Myocyte (in vitro differentiated cells): ENCODE measurements around the gene TRUB2. TPM values are rescaled to one million over a fixed set of nuclear protein-coding genes. Genes with fewer than 3 reads are reported as not detected.
"Not testable (repeated sequence)": the region's sequence is repeated elsewhere in the genome, so short reads cannot be mapped to it uniquely, and the experiment has no call there.

Source experiments
- DNase-seq: peaks from one replicate; pipeline ENCODE4 v3.0.0-alpha.2; 2012; ENCODE audit warnings: low read depth
- total RNA-seq: library from RNA; depleted of rRNA; stranded (reverse); fragments of >200 nt; gene quantifications from 2 replicates; pipeline ENCODE4 v1.2.3, GENCODE V29; 2014

TRUB2 gene
- total RNA-seq, 1 donor from 2014 or later, result 13.2 TPM

GRCh38 chr9:128304136-128304970 is 17.9 kb downstream of the TRUB2 start:
- DNase-seq, result no peak

GRCh38 chr9:128298535-128299482 is 23.4 kb downstream of the TRUB2 start:
- DNase-seq, result no peak

- no peak for DNase-seq
Measured at GRCh38 chr9:128297221-128297773, 24.9 kb downstream of the TRUB2 start.

- no peak for DNase-seq
Measured at GRCh38 chr9:128296340-128297220, 25.7 kb downstream of the TRUB2 start.

DNA sequence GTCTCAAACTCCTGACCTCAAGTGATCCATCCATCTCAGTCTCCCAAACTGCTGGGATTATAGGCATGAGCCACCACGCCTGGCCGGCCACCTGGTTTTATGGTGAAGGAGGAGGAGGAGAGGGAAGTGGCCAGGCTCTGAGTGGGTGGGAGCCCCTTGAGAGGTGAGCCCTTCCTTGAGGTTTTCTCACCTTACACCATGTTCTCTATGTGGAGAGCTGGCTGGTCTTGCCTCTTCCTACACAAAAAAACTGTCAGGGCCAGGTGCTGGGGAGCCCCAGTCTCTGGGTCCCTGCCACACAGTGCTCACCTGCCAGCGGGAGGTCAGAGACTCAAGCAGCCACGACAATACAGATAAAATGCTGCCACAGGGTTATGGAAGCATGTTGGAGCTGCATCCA is 28.1 kb downstream of the TRUB2 start:
- DNase-seq, result no peak

DNA sequence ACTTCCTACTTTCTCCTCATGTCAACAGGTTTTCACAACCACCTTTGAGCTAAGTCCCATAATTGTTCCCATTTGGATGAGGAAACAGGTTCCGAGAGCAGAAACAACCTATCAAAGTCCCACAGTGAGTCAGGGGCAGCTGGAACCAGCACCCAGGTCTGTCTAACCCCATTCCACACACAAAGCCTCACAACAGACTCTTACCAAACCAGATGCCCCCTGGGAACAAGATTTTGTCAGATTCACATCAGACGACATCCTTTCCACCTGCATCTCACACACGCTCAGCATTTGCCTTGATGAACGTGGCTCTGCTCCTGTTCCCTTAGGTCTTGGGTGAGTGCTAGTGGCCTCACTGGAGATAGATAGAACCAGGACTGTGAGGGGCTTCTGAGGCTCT is 29.2 kb downstream of the TRUB2 start:
- no peak for DNase-seq

GRCh38 chr9:128292009-128292408 is 30.2 kb downstream of the TRUB2 start:
- no peak for DNase-seq

DNA sequence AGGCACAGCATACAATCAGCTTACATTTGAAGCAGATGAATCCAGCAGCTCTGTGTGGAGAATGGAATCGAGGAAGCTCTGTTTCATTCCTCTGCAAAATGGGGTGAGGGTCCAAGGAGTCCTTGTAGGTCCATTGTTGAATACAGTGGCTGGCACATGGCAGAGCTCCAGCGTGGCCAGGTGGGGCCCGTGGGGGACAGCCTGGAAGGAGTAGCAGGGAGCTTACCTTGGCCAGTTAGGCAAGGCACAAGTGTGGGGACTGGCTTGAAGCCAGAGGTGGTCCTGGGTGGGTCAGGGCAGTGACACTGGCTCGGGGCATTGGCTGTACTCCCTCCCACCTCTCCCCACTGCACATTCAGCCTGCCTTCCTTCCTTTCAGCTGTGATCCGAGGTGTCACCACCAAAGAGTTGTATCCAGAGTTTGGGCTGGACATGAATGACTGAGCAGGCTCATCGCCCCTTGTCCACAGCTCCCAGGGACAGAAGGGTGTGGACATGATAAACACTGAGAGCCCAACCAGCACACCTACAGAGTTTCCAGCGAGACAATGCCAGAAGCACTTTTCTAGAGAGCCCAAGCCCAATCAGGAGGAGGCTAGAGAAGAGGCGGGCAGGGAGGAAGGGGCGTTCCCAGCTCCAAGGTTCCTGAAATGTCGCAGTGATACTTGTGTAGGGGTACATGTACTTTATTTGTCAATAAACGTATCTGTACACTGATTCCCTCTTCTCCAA is 33.8 kb downstream of the TRUB2 start:
- DNase-seq, result no peak

DNA sequence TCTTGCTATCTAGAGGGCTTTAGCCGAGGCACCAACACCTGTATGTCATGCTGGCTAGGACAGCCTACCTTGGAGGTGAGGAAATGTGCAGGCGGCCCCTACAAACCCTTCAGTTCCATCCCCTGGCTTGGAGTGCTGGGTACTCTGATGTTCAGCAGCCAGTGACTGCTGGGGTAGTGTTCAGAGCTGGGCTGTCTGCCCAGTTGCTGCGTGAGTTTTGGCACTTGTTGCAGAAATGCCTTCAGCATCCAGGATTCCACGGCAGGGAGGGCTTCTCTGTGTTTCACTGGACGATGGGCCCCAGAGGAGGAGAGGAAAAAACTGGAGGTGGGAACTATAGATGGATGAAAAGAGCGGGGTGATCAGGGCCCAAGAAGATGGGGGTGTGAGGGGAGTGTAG is 35.8 kb downstream of the TRUB2 start:
- peak; percentile 32 for DNase-seq

GRCh38 chr9:128285033-128285784 is 37.0 kb downstream of the TRUB2 start:
- no peak for DNase-seq

DNA sequence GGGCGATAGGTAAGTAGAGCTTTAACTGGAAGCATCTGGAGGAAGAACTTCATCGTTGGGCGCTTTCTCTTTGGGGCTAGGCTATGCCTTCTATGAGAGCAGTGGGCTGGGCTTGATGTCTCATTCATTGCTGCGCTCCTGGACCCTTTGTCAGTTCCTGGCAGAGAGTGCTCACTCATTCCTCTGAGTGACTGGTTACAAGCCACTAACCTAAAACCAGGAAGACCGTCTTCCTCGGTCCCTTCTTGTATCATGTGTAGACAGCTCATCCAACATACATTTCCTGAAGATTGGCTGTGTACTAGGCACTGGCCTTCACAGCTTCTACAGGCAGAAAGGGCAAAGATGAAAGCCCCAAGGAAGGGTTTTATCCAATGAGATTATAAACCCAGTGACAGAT is 39.7 kb downstream of the TRUB2 start:
- no peak for DNase-seq

DNA sequence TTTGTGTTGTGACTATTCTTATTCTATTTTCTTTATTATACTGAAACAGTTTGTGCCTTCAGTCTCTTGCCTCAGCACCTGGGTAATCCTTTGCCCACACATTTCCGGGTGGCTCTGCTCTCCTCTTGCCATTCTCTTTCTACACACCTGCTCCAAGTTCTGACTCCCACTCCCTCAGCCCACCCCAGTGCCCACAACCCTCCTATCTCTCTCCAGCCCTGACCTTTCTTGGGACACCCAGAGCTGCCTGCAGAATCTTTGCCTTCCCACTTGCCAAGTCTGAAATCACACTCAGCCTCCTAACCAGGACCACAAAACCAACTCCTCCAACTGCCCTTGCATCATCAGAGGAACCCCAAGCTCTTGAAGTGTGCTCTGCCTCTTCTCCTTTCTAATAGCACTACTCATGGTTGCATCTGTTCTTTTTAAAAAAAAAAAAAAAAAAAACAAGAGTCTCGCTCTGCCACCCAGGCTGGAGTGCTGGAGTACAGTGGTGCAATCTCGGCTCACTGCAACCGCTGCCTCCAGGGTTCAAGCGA is 42.1 kb downstream of the TRUB2 start:
- no peak for DNase-seq

- not testable (repeated sequence) for DNase-seq
Measured at GRCh38 chr9:128279088-128280073, 42.9 kb downstream of the TRUB2 start.

DNA sequence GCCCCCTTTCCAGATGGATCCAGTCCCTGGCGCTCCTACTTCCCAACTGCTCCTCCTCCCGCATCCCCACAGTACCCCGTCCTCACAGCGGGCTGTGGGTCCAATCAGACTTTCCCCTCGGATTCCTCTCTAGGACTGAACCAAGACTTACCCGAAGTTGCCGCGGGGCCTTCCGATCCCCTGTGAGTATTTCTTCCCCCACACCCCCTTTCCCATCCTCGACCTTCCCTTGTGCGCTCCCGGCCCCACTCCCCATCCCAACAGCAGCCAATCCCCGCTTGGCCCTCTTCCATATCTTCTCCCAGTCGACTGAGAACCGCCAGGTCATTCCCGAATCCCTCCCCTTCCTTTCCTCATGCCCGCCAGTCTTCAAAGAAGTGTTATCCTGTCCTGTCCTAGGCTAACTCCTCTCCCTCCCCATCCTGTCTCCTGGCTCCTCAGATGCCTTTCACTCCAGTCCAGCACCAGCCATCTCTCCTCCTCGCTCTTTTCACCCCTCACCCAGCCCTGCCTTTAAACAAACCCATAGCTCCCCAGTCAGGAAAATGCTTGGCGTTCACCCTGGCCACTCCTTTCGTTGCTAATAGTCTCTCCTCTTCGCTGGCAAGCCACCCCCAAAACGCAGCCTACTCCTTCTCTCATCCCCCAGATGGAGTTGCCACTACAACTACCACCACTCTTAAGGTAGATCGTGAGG is 45.5 kb downstream of the TRUB2 start:
- DNase-seq, result no peak

GRCh38 chr9:128276008-128276573 is 46.2 kb downstream of the TRUB2 start, which contains the start of gene SWI5:
Gene SWI5 (plus strand): TSS chr9:128276276.
- DNase-seq, result peak; percentile 99

- DNase-seq, result peak; percentile 54
Measured at GRCh38 chr9:128275198-128276007, 46.8 kb downstream of the TRUB2 start, which contains the start of gene GOLGA2. Gene GOLGA2 (minus strand): TSS chr9:128276007. CDS start chr9:128275976, 31 bp downstream.
